SK-N-SH treated with all-trans-retinoic acid at 6 μM for 48 hours (cell line): ENCODE results near the gene ZFYVE27.

Experiments
- ATAC-seq: fragments of 200-7000 bp; cut with Tn5 transposase; 3 replicates; pipeline ENCODE4 v1.9.1; 2020; ENCODE audit warnings: mild to moderate bottlenecking, moderate library complexity
- ARNTL ChIP-seq: fragments of 450-650 bp; formaldehyde crosslinking; IDR thresholded peaks from 2 replicates; pipeline ENCODE4 v1.5.0; 2020; ENCODE audit warnings: low read depth, mild to moderate bottlenecking, moderate library complexity, borderline replicate concordance
- BACH2 ChIP-seq: fragments of 250-450 bp; sonication (Bioruptor Pico); IDR thresholded peaks from 2 replicates; pipeline ENCODE4 v1.9.0; 2021; ENCODE audit warnings: mild to moderate bottlenecking, borderline replicate concordance
- CSDC2 ChIP-seq: fragments of 250-450 bp; sonication (Bioruptor Pico); IDR thresholded peaks from 2 replicates; pipeline ENCODE4 v1.5.0; 2020; ENCODE audit warnings: mild to moderate bottlenecking, moderate library complexity
- ESRRG ChIP-seq: fragments of 250-450 bp; sonication (Bioruptor Pico); IDR thresholded peaks from 2 replicates; pipeline ENCODE4 v1.6.1; 2021; ENCODE audit warnings: mild to moderate bottlenecking
- ISL1 ChIP-seq: fragments of 250-450 bp; sonication (Bioruptor Pico); IDR thresholded peaks from 2 replicates; pipeline ENCODE4 v2.1.2; 2022; ENCODE audit warnings: mild to moderate bottlenecking, moderate library complexity
- PPARA ChIP-seq: fragments of 250-450 bp; sonication (Bioruptor Pico); IDR thresholded peaks from 2 replicates; pipeline ENCODE4 v1.5.0; 2020; ENCODE audit warnings: mild to moderate bottlenecking, borderline replicate concordance
- RARB ChIP-seq: fragments of 250-450 bp; sonication (Bioruptor Pico); IDR thresholded peaks from 2 replicates; pipeline ENCODE4 v1.8.0; 2021; ENCODE audit warnings: mild to moderate bottlenecking, moderate library complexity
- SNAI2 ChIP-seq: fragments of 250-450 bp; sonication (Bioruptor Pico); IDR thresholded peaks from 2 replicates; pipeline ENCODE4 v1.5.0; 2020; ENCODE audit warnings: mild to moderate bottlenecking, moderate library complexity
- TCF4 ChIP-seq: fragments of 250-450 bp; sonication (Bioruptor Pico); IDR thresholded peaks from 2 replicates; pipeline ENCODE4 v1.8.0; 2021; ENCODE audit warnings: mild to moderate bottlenecking, moderate library complexity, borderline replicate concordance
- TOX ChIP-seq: fragments of 250-450 bp; sonication (Bioruptor Pico); IDR thresholded peaks from 2 replicates; pipeline ENCODE4 v1.8.0; 2021; ENCODE audit warnings: mild to moderate bottlenecking, moderate library complexity, borderline replicate concordance
- ZC3H10 ChIP-seq: fragments of 250-450 bp; sonication (Bioruptor Pico); IDR thresholded peaks from 2 replicates; pipeline ENCODE4 v1.5.1; 2021; ENCODE audit warnings: mild to moderate bottlenecking, moderate library complexity
- ZFP3 ChIP-seq: fragments of 250-450 bp; sonication (Bioruptor Pico); IDR thresholded peaks from 2 replicates; pipeline ENCODE4 v1.5.0; 2020; ENCODE audit warnings: mild to moderate bottlenecking, moderate library complexity
- ZFP30 ChIP-seq: fragments of 450-650 bp; formaldehyde crosslinking; IDR thresholded peaks from 2 replicates; pipeline ENCODE4 v1.5.0; 2022; ENCODE audit warnings: mild to moderate bottlenecking, moderate library complexity
- ZNF565 ChIP-seq: fragments of 450-650 bp; formaldehyde crosslinking; conservative IDR thresholded peaks from 2 replicates; pipeline ENCODE4 v1.5.0; 2020; ENCODE audit warnings: low read depth, mild to moderate bottlenecking, moderate library complexity
- ZNF70 ChIP-seq: fragments of 450-650 bp; formaldehyde crosslinking; IDR thresholded peaks from 2 replicates; pipeline ENCODE4 v1.5.0; 2020; ENCODE audit warnings: mild to moderate bottlenecking, moderate library complexity
- ZNF8 ChIP-seq: fragments of 450-650 bp; formaldehyde crosslinking; IDR thresholded peaks from 2 replicates; pipeline ENCODE4 v1.5.0; 2020; ENCODE audit warnings: mild to moderate bottlenecking, moderate library complexity
- TF ChIP-seq, protein P1 (sequence below): fragments of 250-450 bp; sonication (Bioruptor Pico); IDR thresholded peaks from 2 replicates; pipeline ENCODE4 v1.5.0; 2020; ENCODE audit warnings: mild to moderate bottlenecking, moderate library complexity
- TF ChIP-seq, protein P2 (sequence below): fragments of 250-450 bp; sonication (Bioruptor Pico); IDR thresholded peaks from 2 replicates; pipeline ENCODE4 v1.8.0; 2020; ENCODE audit warnings: mild to moderate bottlenecking, moderate library complexity, borderline replicate concordance
- TF ChIP-seq, protein P3 (sequence below): fragments of 250-450 bp; sonication (Bioruptor Pico); IDR thresholded peaks from 2 replicates; pipeline ENCODE4 v1.5.1; 2020; ENCODE audit warnings: low read depth, mild to moderate bottlenecking, moderate library complexity

ZFYVE27 gene

DNA sequence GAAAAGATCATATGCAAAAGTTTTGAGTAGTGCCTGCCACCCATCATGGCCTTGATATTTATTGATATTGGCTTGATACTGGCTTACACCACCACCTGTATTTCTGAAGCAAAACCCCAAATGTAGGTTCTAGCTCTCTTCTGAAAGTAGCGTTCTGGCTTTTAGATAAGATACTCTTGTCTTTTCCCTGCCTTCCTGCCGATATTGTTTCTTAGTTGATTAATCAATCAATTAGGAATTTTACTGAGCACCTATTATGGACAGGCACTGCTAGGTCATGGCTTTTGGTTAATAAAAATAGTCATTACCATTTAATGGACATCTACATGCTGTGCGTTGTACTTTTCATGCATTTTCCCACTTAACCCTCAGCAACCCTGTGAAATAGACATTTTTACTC is 27.0 kb downstream of the ZFYVE27 start:
- ATAC-seq: no peak
- TF ChIP-seq, protein P1, sequence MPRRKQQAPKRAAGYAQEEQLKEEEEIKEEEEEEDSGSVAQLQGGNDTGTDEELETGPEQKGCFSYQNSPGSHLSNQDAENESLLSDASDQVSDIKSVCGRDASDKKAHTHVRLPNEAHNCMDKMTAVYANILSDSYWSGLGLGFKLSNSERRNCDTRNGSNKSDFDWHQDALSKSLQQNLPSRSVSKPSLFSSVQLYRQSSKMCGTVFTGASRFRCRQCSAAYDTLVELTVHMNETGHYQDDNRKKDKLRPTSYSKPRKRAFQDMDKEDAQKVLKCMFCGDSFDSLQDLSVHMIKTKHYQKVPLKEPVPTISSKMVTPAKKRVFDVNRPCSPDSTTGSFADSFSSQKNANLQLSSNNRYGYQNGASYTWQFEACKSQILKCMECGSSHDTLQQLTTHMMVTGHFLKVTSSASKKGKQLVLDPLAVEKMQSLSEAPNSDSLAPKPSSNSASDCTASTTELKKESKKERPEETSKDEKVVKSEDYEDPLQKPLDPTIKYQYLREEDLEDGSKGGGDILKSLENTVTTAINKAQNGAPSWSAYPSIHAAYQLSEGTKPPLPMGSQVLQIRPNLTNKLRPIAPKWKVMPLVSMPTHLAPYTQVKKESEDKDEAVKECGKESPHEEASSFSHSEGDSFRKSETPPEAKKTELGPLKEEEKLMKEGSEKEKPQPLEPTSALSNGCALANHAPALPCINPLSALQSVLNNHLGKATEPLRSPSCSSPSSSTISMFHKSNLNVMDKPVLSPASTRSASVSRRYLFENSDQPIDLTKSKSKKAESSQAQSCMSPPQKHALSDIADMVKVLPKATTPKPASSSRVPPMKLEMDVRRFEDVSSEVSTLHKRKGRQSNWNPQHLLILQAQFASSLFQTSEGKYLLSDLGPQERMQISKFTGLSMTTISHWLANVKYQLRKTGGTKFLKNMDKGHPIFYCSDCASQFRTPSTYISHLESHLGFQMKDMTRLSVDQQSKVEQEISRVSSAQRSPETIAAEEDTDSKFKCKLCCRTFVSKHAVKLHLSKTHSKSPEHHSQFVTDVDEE (CRISPR knock-in tag): no peak
- TF ChIP-seq TOX: no peak
- no peak for TF ChIP-seq RARB (CRISPR knock-in tag)
- TF ChIP-seq ZNF70 (CRISPR knock-in tag): no peak
- TF ChIP-seq BACH2 (CRISPR knock-in tag): no peak
- TF ChIP-seq ISL1 (CRISPR knock-in tag): no peak
- TF ChIP-seq, protein P2, sequence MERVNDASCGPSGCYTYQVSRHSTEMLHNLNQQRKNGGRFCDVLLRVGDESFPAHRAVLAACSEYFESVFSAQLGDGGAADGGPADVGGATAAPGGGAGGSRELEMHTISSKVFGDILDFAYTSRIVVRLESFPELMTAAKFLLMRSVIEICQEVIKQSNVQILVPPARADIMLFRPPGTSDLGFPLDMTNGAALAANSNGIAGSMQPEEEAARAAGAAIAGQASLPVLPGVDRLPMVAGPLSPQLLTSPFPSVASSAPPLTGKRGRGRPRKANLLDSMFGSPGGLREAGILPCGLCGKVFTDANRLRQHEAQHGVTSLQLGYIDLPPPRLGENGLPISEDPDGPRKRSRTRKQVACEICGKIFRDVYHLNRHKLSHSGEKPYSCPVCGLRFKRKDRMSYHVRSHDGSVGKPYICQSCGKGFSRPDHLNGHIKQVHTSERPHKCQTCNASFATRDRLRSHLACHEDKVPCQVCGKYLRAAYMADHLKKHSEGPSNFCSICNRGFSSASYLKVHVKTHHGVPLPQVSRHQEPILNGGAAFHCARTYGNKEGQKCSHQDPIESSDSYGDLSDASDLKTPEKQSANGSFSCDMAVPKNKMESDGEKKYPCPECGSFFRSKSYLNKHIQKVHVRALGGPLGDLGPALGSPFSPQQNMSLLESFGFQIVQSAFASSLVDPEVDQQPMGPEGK (CRISPR knock-in tag): no peak
- no peak for TF ChIP-seq ZFP30
- TF ChIP-seq CSDC2: no peak
- no peak for TF ChIP-seq TCF4 (CRISPR knock-in tag)
- no peak for TF ChIP-seq ESRRG
- TF ChIP-seq SNAI2 (CRISPR knock-in tag): no peak
- no peak for TF ChIP-seq ZC3H10
- no peak for TF ChIP-seq ZNF565 (CRISPR knock-in tag)

DNA sequence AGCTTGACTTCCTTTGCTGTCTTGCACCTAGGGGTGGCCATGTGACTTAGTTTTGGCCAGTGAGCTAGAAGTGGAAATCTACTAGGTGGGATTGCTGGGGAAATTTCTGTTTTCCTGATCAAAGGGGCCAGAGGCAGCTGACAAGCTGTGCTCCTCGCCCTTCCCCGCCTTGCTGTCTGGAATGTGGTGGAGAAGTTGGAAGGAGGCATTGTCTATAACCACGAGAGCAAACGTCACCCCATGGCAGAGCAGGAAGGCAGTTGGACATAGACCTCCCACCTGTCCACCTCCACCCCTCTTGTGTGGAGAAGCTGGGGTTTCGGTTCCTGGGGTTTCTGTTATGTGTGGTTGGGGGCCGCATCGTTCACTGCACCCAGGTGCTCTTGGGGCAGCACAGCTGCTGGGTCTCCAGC is 27.6 kb downstream of the ZFYVE27 start:
- ATAC-seq: no peak
- TF ChIP-seq PPARA (CRISPR knock-in tag): no peak
- TF ChIP-seq, protein P1 (CRISPR knock-in tag): no peak
- TF ChIP-seq ISL1 (CRISPR knock-in tag): no peak
- no peak for TF ChIP-seq SNAI2 (CRISPR knock-in tag)

DNA sequence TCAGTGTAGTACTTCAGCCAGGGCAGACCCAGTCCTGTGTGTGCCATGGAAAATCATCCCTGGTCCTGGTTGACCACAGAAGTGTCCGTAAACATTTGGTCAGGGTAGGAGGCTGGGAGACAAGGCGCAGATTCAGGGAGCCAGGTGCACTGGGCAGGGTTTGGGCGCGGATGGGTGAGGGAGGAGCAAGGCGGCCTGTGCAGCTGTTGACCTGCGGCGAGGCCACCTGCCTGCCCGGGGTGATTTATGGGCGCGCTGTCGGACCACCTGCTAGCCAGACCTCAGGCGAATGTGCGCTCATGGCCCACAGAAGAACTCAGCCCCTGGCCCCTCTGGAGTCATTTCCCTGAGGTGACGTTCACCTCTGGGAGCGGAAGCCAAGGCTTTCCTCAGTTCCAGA is 28.3 kb downstream of the ZFYVE27 start:
- ATAC-seq: no peak
- TF ChIP-seq, protein P1 (CRISPR knock-in tag): no peak
- TF ChIP-seq, protein P2 (CRISPR knock-in tag): no peak
- TF ChIP-seq ISL1 (CRISPR knock-in tag): no peak
- TF ChIP-seq CSDC2: no peak
- no peak for TF ChIP-seq TOX
- TF ChIP-seq ZNF8 (CRISPR knock-in tag): no peak
- no peak for TF ChIP-seq ZNF565 (CRISPR knock-in tag)
- TF ChIP-seq, protein P3, sequence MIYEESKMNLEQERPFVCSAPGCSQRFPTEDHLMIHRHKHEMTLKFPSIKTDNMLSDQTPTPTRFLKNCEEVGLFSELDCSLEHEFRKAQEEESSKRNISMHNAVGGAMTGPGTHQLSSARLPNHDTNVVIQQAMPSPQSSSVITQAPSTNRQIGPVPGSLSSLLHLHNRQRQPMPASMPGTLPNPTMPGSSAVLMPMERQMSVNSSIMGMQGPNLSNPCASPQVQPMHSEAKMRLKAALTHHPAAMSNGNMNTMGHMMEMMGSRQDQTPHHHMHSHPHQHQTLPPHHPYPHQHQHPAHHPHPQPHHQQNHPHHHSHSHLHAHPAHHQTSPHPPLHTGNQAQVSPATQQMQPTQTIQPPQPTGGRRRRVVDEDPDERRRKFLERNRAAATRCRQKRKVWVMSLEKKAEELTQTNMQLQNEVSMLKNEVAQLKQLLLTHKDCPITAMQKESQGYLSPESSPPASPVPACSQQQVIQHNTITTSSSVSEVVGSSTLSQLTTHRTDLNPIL (CRISPR knock-in tag): no peak
- no peak for TF ChIP-seq TCF4 (CRISPR knock-in tag)
- no peak for TF ChIP-seq ZNF70 (CRISPR knock-in tag)
- no peak for TF ChIP-seq RARB (CRISPR knock-in tag)
- no peak for TF ChIP-seq SNAI2 (CRISPR knock-in tag)
- no peak for TF ChIP-seq ZFP3 (CRISPR knock-in tag)
- TF ChIP-seq ARNTL (CRISPR knock-in tag): no peak
